NCI-H1694 (cell line): Measurements from ENCODE around the gene RAP2A.
A peak's percentile ranks its signal among the peaks of the same experiment; 100 is the strongest.

Experiments used
- DNase-seq: peaks from one replicate; lab custom pipeline; 2025; lab: John Stamatoyannopoulos, UW

The RAP2A gene

GRCh38 chr13:97422118-97423054 is 11.6 kb upstream of the RAP2A start:
- no peak for DNase-seq

GRCh38 chr13:97423300-97424045 is 10.5 kb upstream of the RAP2A start:
- DNase-seq, result no peak

GRCh38 chr13:97425590-97425989 is 8.4 kb upstream of the RAP2A start:
- no peak for DNase-seq

GRCh38 chr13:97426695-97427094 is 7.3 kb upstream of the RAP2A start:
- no peak for DNase-seq

- DNase-seq, result no peak
Measured at GRCh38 chr13:97429681-97430081, 4.3 kb upstream of the RAP2A start.

GRCh38 chr13:97430296-97430695 is 3.7 kb upstream of the RAP2A start:
- no peak for DNase-seq

- no peak for DNase-seq
Measured at GRCh38 chr13:97431171-97431764, 2.7 kb upstream of the RAP2A start.

GRCh38 chr13:97432232-97432916 is 1.6 kb upstream of the RAP2A start:
- no peak for DNase-seq

- DNase-seq, result peak; percentile 99
Measured at GRCh38 chr13:97432917-97433726, 847 bp upstream of the RAP2A start.

GRCh38 chr13:97434397-97435201 is 630 bp downstream of the RAP2A start:
- no peak for DNase-seq

GRCh38 chr13:97435323-97435722 is 1.4 kb downstream of the RAP2A start:
- DNase-seq, result no peak

- DNase-seq, result no peak
Measured at GRCh38 chr13:97435794-97436193, 1.8 kb downstream of the RAP2A start.

- no peak for DNase-seq
Measured at GRCh38 chr13:97436845-97437244, 2.9 kb downstream of the RAP2A start.

GRCh38 chr13:97437729-97438128 is 3.8 kb downstream of the RAP2A start:
- DNase-seq, result no peak

- no peak for DNase-seq
Measured at GRCh38 chr13:97438856-97439595, 5.1 kb downstream of the RAP2A start.

GRCh38 chr13:97440598-97441170 is 6.7 kb downstream of the RAP2A start:
- no peak for DNase-seq

GRCh38 chr13:97441368-97441767 is 7.4 kb downstream of the RAP2A start:
- no peak for DNase-seq

GRCh38 chr13:97445522-97446187 is 11.7 kb downstream of the RAP2A start:
- DNase-seq, result no peak

- DNase-seq, result no peak
Measured at GRCh38 chr13:97446448-97446847, 12.5 kb downstream of the RAP2A start.
